GM12873 (cell line): ENCODE results near the gene HTT.

Experiments
- CTCF ChIP-seq: IDR thresholded peaks from 2 replicates; pipeline ENCODE4 v1.5.1; 2012; ENCODE audit warnings: low read depth, mild to moderate bottlenecking, moderate library complexity, low read length, control low read depth; ENCODE audit not compliant: insufficient read depth; ENCODE audit errors: missing control alignments

Gene HTT

GRCh38 chr4:3213661-3214250 lies 139.3 kb downstream of the HTT start:
- TF ChIP-seq CTCF: no peak

GRCh38 chr4:3215256-3215655 lies 140.8 kb downstream of the HTT start:
- TF ChIP-seq CTCF: no peak

- TF ChIP-seq CTCF: no peak
These were observed 141.3 kb downstream of the HTT start for GRCh38 chr4:3215733-3216132.

GRCh38 chr4:3217266-3217665 lies 142.8 kb downstream of the HTT start:
- TF ChIP-seq CTCF: no peak

- no peak for TF ChIP-seq CTCF
These were observed 143.3 kb downstream of the HTT start for GRCh38 chr4:3217771-3218170.

GRCh38 chr4:3218824-3219760 lies 144.6 kb downstream of the HTT start:
- TF ChIP-seq CTCF: no peak

GRCh38 chr4:3219761-3220475 lies 145.4 kb downstream of the HTT start:
- no peak for TF ChIP-seq CTCF
